NB4 (cell line): ENCODE measurements around the gene NUDT7.

ENCODE experiments used
- CTCF ChIP-seq: IDR thresholded peaks from one replicate; pipeline ENCODE4 v1.5.1; 2012; ENCODE audit warnings: low read depth, low read length
- MAX ChIP-seq: IDR thresholded peaks from 2 replicates; pipeline ENCODE4 v1.6.1; 2011; ENCODE audit warnings: low read depth, low read length
- POLR2A ChIP-seq: IDR thresholded peaks from 2 replicates; pipeline ENCODE4 v1.6.1; 2011; ENCODE audit warnings: mild to moderate bottlenecking; ENCODE audit not compliant: insufficient read length; ENCODE audit errors: extremely low read depth

- TF ChIP-seq CTCF (no peak), POLR2A (no peak), MAX (no peak)
These were observed 66.1 kb downstream of the NUDT7 start, which contains the start of gene VAT1L for GRCh38 chr16:77788181-77789084.
